ENCODE data around the gene BCL2.

The BCL2 gene

GRCh38 chr18:63180971-63181376, 138.6 kb downstream of the BCL2 start:
- DNase-seq (ENCODE audit: low spot score), result no peak

DNA sequence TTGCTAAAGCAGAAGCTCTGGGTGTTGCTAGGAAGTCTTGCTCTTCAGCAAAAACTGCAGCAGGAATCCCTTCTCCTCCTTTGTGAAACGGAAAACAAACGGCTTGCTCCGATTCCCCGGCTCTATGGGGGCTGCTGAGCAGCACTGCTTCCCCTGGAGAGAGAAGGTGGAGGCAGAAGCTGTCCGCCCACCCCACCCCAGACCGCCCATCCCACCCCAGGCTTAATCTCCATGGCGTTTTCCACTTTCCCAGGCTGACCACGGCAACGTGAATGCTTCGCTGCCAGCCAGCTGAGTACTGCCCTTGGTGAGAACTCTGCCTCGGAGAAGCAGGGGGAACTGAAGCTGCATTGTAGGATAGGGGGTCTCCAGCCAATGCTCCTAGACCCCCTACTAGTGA, 139.2 kb downstream of the BCL2 start:
- DNase-seq (ENCODE audit: low spot score), result no peak

DNA sequence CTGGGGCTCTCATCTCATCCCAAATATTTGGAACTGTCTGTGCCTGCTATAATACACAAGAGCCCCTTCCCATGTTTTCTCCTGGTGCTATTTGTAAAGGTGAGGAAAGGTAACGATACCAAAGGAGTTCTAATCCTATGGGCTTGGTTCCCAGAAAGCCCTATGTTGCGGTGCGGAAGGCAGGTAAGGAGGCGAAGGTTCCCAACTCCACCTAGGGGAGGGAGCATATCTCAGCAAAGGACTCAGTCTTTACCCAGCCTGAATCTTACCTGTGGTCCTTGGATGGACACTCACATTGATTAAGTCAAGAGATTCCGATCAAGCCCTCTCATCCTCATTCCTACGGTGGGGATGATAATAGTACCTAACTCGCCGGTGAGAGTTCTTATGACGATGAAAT, 140.1 kb downstream of the BCL2 start:
- DNase-seq (ENCODE audit: low spot score), result no peak

GRCh38 chr18:63178971-63179370, 140.6 kb downstream of the BCL2 start:
- no peak for DNase-seq (ENCODE audit: low spot score)

DNA sequence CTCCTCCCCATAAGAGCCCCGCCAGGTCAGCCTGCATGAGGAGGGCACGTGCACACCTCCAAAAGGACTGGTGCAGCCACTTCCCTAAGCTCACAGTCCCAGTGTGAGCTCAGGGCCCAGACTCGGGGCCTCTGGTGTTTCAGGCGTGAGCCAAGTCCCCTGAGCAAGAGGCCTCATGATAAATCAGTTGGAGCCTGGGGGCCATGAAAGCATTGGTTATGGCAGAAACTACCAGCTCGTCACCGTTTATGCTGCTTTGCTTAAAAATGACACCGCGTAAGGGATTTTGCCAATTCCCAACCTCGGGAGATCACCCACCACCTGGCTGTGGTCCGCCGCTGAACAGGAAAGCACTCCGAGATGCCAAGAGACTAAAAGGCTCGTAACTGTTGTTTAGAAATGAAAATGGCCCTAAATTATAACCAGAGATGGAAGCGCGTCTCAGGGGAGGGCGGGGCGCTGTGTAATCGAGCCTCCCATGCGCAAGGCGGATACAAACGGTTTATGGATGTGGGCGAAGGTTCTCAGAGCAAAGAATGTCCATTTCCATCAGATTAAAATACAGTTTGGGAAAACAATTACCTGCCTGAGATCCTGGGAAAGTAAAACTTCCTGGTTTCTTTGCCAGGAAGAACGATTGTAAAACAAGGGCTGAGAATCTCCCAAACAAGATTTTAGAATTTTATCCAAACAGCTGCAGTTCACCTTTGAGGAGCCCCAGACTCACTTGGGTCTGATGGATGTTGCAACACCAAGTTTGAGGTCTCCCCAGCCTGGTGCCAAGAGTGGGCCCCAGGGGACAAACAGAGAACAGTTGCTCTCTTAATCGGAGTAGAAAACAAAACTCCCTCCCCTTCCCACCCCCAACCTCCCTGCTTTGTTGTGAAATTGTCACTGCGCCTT, 141.4 kb downstream of the BCL2 start:
- no peak for DNase-seq (ENCODE audit: low spot score)

DNA sequence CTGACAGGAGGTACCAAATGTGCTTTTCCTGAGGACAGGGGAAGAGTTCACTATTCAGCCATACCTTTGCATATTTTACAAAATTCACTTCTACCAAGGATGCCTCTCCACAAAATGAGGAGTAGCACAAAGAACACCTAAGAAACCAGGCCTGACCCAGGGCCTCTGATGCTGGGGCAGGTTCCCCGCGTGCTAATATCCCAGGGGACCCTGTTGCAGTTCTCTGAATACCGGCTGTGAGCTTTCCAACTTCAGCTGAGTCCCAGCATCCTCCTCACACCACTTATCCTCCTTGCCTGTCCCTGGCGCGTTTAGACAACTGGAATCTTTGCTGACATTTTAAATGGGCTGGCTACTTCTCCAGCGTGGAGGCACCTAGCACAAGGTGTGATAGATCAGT, 142.3 kb downstream of the BCL2 start:
- DNase-seq (ENCODE audit: low spot score), result no peak

- DNase-seq (ENCODE audit: low spot score), result no peak
Observed at GRCh38 chr18:63175264-63175663, 144.3 kb downstream of the BCL2 start.

GRCh38 chr18:63173983-63174382, 145.6 kb downstream of the BCL2 start:
- no peak for DNase-seq (ENCODE audit: low spot score)

DNA sequence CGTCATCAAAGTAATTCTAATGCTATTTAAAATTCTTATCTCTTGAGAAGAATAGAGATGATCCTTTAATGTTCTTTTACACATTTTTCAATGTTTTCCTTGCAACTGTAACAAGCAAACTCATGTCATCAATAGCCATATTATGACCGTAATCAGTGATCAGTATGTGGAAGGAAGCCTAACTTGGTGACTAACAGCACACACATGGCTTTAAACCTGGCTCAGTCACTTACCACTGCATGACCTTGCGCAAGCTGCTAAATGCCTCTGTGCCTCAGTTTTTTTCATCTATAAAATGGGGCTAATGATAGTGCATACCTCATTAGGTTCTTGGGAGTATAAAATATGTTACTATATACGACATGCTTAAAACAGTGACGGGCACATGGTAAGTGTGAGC, 149.7 kb downstream of the BCL2 start:
- DNase-seq (ENCODE audit: low spot score), result no peak

DNA sequence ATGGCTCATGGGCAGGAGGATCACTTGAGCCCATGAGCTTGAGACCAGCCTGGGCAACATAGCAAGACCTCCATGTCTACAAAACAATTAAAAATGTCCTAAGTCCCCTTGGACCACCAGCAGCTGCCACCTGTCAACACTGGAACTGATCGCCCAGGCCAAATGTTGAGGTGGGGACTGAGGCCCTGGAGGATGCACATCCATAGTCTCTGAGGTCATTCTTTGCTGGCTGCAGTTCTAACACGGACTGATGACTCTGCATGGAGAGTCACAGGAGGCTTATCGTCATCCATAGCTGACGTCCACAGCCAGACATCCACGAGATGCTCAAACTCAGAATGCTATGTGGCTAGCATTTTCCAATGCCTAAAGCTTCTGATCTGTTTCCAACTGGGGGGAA, 151.3 kb downstream of the BCL2 start:
- DNase-seq (ENCODE audit: low spot score), result no peak

DNA sequence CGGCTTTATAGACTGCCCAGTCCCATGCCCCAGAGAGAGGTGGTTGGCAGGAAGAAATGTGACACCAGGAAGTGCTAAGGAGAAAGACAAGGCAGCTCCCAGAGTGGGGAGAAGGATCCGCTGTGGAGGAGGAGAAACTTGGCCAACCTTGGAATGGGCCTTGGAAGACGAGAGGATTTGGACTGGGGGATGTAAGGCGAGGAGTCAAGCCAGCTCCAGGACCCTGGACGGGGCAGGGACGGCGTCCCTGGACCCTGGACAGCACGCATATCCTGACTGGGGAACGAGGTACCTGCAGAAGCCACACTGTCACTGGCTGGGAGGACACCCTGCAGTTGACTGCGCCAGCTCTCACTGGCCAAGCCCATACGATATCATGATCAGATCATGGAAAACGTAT, 153.4 kb downstream of the BCL2 start:
- no peak for DNase-seq (ENCODE audit: low spot score)

DNA sequence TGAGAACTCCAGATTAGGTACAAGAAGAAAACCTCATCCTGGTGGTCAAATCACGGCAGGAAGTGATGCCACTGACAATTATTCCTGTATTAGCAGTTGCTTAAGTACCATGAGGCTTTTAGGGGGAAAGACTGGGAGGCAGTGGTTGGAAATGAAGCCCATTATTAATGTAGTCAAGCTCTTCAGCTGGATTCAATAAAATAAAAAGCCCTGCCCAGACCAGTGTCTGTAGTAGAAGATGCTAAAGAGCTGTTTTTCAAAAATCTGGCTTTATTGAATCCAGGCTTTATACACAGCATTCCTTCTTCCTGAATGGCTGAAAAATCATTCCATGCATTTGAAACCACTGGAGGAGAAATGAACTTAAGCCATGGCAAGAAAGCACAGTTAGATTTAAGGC, 155.2 kb downstream of the BCL2 start:
- DNase-seq (ENCODE audit: low spot score), result no peak

- DNase-seq (ENCODE audit: low spot score), result peak; percentile 25
Observed at GRCh38 chr18:63162271-63163014, 157.1 kb downstream of the BCL2 start.

DNA sequence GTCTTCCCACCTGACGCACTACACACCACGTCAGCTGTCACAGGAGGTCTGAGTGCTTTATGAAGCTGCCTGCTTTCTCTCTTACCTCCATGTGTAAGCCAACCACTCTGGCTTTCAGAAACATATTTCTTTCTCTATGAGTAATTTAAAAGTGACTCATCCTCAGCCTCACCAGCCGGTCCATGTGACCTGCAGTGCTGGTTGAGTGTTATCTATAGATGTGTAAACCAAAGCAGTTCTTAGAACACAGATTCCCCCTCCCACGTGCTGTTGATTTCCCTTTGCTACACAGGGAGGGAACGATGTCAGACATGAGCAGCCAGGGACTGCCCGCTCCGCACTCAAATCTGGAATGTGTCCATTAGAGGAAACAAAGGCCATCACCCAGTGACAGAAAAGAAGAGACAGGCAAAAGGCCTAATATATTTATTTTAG, 157.8 kb downstream of the BCL2 start:
- peak; percentile 45 for DNase-seq (ENCODE audit: low spot score)

DNA sequence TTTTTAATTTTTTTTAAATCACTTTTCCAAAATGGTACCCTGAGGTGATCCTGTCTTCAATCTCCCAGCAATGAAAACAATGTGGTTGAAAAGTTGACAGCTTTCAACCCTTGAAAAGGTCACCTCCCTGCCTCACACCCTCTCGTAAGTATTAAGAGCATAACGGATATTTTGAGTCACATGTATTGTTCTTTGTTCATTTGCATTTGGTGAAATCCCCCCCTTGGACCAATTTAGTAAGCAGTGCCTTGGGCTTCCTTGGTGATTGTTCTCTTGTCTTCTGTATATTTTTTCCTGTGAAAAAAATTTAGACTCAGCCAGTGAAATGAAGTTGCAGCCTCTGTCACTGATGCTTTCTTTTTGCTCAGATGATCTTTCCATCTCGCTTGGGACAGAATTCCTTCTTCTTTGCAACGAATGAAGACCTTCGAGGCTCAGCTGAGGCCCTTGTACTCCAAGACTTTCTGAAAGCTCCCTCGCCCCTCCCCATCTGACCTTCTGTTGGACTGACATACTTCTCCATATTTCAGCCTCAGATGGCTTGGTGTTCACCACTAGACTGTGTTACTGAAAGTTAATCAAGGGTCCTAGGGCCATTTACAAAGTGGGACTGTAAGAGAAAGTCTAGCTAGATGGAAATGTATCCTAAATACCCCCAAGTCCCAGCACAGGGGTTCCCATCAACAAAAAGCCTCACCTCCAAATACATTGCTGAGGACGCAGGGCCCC, 158.4 kb downstream of the BCL2 start:
- DNase-seq (ENCODE audit: low spot score), result no peak

DNA sequence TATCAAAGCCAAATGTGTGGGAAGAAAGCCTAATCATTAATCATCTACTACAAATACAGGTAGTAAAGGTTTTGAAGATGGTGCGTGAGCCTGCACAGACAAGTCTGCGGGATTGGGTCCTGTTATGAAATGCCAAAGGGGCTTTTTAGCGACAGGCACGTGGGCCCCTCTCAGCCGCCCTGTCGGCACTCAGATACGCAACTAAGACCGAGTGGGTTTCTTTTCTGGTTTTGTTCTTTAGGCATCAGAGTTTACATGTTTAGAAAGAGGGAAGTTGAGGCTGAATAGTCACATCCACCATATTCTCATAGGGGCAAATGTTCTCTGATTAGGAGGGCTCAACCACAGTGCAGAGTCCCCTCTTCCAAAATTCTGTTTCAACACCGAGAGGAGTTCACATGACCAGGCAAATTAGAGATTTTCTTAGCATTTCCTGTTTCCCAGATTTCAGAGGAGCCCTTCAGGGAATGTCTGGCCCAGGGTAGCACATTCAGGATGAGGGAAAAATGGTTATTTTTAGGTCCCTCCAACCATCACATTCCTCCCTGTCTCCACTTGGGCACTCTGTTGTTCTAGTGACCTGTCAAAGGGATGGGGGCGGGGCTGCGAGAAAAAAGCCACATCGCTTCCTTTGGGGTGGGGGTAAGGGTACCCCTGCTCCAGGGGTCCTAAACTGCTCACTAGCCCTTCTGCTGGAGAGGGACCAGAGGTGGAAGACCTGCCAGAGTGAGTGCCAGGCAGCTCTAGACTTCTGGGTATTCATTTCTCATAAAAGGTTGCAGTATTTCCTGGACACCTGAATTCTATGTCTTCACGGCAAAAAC, 159.2 kb downstream of the BCL2 start:
- DNase-seq (ENCODE audit: low spot score), result no peak

GRCh38 chr18:63159590-63159989, 160.0 kb downstream of the BCL2 start:
- DNase-seq (ENCODE audit: low spot score), result no peak

DNA sequence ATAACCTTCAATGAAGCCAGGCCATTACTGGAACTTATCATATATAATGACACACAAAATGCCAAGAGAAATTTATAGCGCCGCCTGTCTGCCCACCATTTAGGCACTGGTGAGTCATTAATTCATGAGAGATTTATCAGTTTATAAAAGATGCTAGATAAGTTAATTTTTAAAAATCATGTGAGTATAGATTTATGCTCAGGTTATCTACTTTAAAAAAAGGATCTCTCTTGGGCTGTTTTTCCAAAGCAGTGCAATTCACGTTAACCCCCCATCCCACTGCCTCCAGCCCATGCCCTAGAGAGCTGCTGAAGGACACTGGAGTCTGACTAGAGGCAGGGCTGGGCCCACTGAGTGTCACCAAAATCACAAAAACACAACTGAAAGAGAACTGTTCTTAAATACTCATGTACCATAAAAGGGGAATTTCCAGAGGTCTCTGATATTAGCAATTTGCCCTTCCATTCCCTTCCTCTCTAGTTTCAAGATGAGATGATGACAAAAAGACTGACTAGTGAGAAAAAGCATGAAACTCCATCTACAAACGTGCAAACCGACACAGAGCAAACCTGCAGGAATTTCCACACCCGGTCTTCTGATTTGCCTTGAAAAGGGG, 160.8 kb downstream of the BCL2 start:
- DNase-seq (ENCODE audit: low spot score), result no peak

GRCh38 chr18:63158012-63158631, 161.4 kb downstream of the BCL2 start:
- DNase-seq (ENCODE audit: low spot score), result no peak

- no peak for DNase-seq (ENCODE audit: low spot score)
Observed at GRCh38 chr18:63157293-63158011, 162.1 kb downstream of the BCL2 start.

Data from pons (tissue), 1 donor.